ENCODE data around the gene TGM5.
"Not testable (repeated sequence)": the region's sequence is repeated elsewhere in the genome, so short reads cannot be mapped to it uniquely, and the experiment has no call there.

TGM5 gene

DNA sequence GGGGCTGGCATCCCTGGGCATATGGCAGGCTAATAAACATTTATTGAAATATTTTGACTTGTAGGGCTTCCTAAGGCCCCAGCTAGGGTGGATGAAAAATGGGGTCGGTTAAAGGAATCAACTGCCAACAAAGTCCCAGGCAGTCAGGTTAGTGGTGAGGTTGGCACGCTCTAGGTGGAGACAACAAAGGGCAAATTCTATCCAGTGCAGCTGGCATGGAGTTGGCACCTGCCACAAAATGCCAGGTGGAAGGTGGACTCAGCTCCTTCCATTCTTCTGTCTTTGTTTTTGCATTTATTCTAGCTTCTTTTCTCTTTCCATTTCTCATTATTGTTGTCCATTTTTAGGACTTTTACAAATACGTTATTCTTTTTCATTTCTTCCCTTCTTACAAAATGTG lies 32.7 kb upstream of the TGM5 start:
- H3K4me1 ChIP-seq = no peaks in the 10 kb centered on the region
- no peaks in the 10 kb centered on the region for H3K27me3 ChIP-seq
- H3K4me3 ChIP-seq (ENCODE audit: low read depth, low read length) = no peak overlapping the region
- H3K36me3 ChIP-seq = no peaks in the 10 kb centered on the region
- TF ChIP-seq, protein P1, sequence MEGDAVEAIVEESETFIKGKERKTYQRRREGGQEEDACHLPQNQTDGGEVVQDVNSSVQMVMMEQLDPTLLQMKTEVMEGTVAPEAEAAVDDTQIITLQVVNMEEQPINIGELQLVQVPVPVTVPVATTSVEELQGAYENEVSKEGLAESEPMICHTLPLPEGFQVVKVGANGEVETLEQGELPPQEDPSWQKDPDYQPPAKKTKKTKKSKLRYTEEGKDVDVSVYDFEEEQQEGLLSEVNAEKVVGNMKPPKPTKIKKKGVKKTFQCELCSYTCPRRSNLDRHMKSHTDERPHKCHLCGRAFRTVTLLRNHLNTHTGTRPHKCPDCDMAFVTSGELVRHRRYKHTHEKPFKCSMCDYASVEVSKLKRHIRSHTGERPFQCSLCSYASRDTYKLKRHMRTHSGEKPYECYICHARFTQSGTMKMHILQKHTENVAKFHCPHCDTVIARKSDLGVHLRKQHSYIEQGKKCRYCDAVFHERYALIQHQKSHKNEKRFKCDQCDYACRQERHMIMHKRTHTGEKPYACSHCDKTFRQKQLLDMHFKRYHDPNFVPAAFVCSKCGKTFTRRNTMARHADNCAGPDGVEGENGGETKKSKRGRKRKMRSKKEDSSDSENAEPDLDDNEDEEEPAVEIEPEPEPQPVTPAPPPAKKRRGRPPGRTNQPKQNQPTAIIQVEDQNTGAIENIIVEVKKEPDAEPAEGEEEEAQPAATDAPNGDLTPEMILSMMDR (IDR thresholded peaks at IDR 0.05; ENCODE audit: low read depth, low read length) = no peak
- DNase-seq = no peak
- H3K9me3 ChIP-seq = no peaks in the 10 kb centered on the region

DNA sequence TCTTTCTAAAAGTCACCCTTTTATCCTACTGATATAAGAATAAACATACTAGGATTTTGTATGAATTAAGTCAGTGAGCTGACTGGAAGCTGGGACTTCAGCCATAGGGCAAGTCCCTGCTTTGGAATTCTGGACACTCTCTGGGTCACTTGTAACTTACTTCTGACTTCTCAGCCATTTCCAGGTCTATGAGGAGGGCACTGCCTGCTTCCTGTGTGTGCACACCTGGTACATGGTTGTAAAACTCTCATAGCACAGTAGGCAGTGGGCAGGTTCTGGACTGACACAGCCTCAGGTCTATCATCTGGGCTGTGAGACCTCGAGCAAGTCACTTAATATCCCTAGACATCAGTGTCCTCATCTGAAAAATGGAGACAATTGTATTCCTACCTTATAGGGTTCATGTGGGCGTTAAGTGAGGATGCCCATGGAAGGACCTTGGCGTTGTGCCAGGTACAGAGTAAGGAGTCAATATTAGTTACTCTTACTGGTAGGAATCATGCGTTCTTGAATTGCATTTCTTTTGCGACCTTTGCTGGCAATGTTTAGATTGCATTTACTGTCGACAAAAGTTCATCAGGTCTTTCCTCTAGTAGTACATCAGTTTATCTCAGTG lies 27.5 kb upstream of the TGM5 start:
- H3K9me3 ChIP-seq = no peaks in the 10 kb centered on the region
- DNase-seq = no peak
- H3K27me3 ChIP-seq = no peaks in the 10 kb centered on the region
- H3K36me3 ChIP-seq = no peaks in the 10 kb centered on the region
- TF ChIP-seq, protein P1 (IDR thresholded peaks at IDR 0.05; ENCODE audit: low read depth, low read length) = no peak
- H3K4me1 ChIP-seq = no peaks in the 10 kb centered on the region
- no peak overlapping the region for H3K4me3 ChIP-seq (ENCODE audit: low read depth, low read length)

DNA sequence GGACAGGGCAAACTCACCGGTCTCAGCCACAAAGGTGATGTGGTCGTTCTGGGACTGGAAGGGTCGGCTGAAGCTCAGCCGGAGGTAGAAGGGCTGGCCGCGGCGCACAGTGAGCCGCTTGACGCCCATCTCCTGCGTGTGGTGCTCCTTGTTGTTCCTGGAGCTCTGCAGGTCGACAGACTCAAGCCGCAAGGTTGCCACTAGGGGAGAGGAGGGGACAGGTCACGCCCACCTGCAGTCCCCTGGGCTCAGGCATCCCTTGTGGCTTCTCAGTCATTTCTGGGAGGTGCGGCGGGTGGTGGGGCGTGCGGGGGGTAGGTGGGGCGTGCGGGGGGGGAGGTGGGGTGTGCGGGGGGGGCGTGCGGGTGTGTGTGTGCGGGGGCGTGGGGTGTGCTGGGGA lies 26.7 kb upstream of the TGM5 start:
- H3K36me3 ChIP-seq = no peaks in the 10 kb centered on the region
- no peaks in the 10 kb centered on the region for H3K4me1 ChIP-seq
- no peaks in the 10 kb centered on the region for H3K9me3 ChIP-seq
- TF ChIP-seq, protein P1 (IDR thresholded peaks at IDR 0.05; ENCODE audit: low read depth, low read length) = no peak
- peak; percentile 35 for DNase-seq
- no peaks in the 10 kb centered on the region for H3K27me3 ChIP-seq
- H3K4me3 ChIP-seq (ENCODE audit: low read depth, low read length) = no peak overlapping the region

DNA sequence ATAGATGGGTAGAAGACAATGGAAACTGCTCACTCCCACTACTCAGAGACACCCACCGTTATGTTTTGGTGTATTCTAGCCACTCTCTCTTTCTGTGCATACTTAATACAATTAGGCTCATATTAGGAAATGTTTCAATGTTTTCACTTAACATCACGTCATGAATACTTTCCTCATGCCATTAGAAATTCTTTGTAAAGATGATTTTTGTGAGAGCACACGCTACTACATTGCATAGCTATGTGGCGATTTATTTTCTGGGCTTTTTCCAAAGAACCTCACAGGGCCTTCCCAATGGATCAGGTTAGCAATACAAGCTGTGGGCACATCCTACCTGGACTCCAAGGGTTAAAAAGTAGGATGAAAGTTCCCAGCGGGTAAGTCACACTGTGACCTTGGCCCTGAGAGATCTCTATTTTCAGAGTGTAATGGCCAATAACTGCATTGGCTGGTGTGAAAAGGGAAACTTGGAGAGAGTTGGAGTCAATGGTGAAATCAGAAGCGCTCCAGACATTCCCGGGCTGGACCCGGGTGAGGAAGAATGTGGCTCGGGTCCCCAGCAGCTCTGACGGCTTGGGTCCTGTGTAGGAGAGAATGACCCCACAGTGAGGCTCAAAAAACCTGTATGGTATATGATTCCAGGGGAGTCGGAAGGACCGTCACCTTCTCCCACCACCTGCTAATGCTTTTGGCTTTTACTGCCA lies 25.8 kb upstream of the TGM5 start:
- no peak for DNase-seq
- Histone ChIP-seq H3K4me1 (no peaks in the 10 kb centered on the region), H3K4me3 (ENCODE audit: low read depth, low read length) (no peak overlapping the region), H3K9me3 (no peaks in the 10 kb centered on the region), H3K36me3 (no peaks in the 10 kb centered on the region), H3K27me3 (no peaks in the 10 kb centered on the region)
- TF ChIP-seq, protein P1 (IDR thresholded peaks at IDR 0.05; ENCODE audit: low read depth, low read length) = no peak

DNA sequence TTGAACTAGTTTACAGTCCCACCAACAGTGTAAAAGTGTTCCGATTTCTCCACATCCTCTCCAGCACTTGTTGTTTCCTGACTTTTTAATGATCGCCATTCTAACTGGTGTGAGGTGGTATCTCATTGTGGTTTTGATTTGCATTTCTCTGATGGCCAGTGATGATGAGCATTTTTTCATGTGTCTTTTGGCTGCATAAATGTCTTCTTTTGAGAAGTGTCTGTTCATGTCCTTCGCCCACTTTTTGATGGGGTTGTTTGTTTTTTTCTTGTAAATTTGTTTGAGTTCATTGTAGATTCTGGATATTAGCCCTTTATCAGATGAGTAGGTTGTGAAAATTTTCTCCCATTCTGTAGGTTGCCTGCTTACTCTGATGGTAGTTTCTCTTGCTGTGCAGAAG lies 22.9 kb upstream of the TGM5 start:
- H3K4me3 ChIP-seq (ENCODE audit: low read depth, low read length) = not testable (repeated sequence)

DNA sequence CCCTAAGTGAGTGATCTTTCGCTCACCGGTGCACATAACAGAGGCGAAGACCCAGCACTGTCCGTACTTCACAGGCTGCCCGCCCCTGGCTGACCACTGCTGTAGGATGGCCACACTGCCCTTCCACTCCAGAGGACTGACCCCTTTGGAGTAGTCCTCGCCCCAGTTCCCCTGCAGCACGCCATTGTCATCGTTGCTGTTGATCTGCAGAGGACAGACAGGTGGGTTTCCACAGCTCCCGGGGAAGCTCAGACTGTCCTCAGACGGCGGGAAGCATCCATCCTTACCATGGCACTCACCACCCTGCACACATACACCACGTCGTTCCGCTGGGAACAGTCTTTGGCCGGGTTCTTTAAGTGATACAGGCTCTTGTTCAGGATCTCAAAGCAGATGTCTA lies 20.5 kb upstream of the TGM5 start:
- Histone ChIP-seq H3K9me3 (no peaks in the 10 kb centered on the region), H3K4me1 (no peaks in the 10 kb centered on the region), H3K36me3 (no peaks in the 10 kb centered on the region), H3K4me3 (ENCODE audit: low read depth, low read length) (no peak overlapping the region), H3K27me3 (no peaks in the 10 kb centered on the region)
- TF ChIP-seq, protein P1 (IDR thresholded peaks at IDR 0.05; ENCODE audit: low read depth, low read length) = no peak
- DNase-seq = no peak

More for the DNA sequence above, 22.9 kb upstream of the TGM5 start:
- not testable (repeated sequence) for H3K27me3 ChIP-seq, DNase-seq, H3K9me3 ChIP-seq, H3K36me3 ChIP-seq, H3K4me1 ChIP-seq

All from BE2C (cell line).